Measurements from ENCODE around the gene NFATC2.

- no peak for TF ChIP-seq ZNF274 (IDR thresholded peaks at IDR 0.05; ENCODE audit: low read depth, low read length)
- no peak for TF ChIP-seq SUZ12 (IDR thresholded peaks at IDR 0.05; ENCODE audit: extremely low read depth, insufficient read depth, insufficient read length)
- no peak for TF ChIP-seq YY1 (IDR thresholded peaks at IDR 0.05; ENCODE audit: insufficient read depth, insufficient read length)
Measured at GRCh38 chr20:51585148-51585547, 42.6 kb upstream of the NFATC2 start.

Data from NT2/D1 (cell line).